CD4-positive, alpha-beta T cell treated with Interferon alpha-2 for 1 hour (primary cell): Measurements from ENCODE around the gene RNPS1.
"Not testable (repeated sequence)": the region's sequence is repeated elsewhere in the genome, so short reads cannot be mapped to it uniquely, and the experiment has no call there.

Source experiments
- DNase-seq, 2 donors: peaks; one replicate each; pipeline ENCODE4 v3.0.0-alpha.2; 2020 to 2022

Gene RNPS1

DNA sequence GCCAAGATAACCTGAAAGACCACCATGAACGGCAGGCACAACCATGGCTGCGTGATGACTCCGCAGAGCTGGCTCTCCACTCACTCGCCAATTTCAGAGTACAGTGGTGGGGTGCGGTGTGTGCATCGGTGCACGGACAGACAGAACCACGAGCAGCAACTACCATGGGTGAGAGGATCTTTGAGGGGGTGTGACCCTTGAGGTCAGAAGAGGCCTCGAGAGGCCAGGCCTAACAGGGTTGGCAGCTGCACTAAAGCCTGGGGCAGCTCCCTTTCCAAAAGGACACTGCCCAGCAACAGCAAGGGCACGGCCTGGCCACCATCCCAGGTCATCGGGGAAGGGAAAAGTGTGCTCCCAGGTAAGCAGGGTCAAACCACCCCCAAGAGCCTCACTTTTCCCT is 14.6 kb downstream of the RNPS1 start:
- no peak for DNase-seq

DNA sequence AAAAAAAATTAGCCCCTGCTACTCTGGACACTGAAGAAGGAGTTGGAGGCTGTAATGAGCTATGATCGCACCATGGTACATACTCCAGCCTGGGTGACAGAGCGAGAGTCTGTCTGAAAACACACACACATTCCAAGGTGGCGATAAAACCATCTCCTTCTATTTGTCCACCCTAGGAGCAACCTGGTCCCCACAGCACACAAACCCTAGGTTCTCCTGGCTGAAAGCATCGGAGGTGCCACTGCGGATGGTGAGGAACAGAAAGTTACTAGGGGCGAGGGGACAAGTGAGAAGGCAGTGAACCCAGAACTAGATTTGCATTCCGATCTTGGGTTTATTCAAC is 15.1 kb downstream of the RNPS1 start:
- DNase-seq = no peak

DNA sequence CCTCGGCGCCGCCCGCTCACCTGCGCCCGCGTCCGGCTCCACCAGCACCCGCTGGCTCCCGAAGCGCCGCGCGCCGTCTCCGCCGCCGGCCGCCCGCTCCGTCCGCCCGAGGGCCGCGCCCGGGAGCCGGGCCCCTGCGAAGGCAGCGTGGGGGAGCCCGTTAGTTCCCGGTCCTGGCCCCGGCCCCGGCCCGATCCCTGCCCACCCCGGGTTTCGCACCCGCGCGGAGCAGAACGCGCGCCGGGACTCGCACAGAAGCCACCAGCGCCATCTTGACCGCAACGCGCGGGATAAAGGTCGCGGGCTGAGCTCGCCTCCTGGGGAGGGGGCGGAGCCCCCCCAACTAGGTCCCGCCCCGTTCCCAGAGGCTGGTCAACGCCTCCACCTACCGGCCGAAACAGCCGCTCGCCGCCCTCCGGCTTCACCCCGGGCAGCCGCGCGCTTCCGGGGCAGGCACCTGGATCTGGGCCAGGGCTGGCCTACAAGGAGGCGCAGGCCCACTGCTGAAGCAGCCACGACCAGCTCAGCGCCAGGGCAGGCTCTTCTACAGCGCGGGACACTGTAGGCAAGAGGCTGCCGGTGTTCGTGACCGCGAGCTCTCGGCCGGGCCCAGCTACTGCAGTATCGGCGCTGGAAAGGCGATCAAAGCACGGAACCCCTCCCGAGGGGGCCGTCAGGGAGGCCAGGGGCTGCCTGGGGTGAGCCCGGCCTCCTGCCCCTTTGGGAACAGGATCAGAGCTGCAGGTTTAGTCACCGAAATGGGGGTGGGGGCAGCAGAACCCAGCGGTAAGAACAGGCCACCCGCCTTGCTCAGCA is 16.4 kb downstream of the RNPS1 start, which contains the start of gene ECI1:
Gene ECI1, minus strand, starts transcription at position 292 of the 816 bp plus-strand sequence. Its CDS starts 21 bp downstream, at position 271.
- peak; percentile 86 to 91 for DNase-seq

GRCh38 chr16:2250652-2251295 is 17.2 kb downstream of the RNPS1 start:
- DNase-seq = peak; percentile 49 to 63

DNA sequence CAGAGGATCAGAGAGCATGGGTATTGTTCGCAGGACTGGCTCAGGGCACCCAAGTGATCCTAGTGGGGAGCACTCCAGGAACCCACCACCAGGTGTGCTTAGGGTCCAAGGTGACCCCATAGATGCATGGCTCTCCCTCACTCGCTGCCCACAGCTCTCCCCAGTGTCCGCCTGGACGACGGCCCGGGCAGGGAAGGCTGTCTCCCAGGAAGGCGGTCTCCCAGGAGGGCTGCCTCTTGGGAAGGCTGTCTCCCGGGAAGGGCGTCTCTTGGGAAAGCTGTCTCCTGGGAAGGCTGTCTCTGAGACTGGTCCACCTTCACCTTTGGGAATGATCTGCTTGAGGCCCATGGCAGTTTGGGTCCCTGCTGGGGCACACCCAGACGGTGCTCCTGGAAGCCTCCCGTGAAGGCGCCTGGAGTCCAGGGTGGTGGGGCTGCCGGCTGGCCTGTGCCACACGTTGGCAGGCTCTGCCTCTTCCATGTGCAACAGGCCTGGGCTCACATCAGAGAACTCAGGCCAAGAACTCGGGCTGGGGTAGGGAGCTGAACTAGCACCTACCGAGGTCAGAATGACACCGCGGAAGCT is 21.5 kb downstream of the RNPS1 start:
- DNase-seq = no peak

- DNase-seq = no peak
Measured at GRCh38 chr16:2244926-2245795, 22.8 kb downstream of the RNPS1 start.

GRCh38 chr16:2244301-2244700 is 23.6 kb downstream of the RNPS1 start:
- no peak for DNase-seq

- DNase-seq = no peak
Measured at GRCh38 chr16:2243781-2244180, 24.1 kb downstream of the RNPS1 start.

- no peak for DNase-seq
Measured at GRCh38 chr16:2243031-2243528, 24.8 kb downstream of the RNPS1 start.

GRCh38 chr16:2242598-2242997 is 25.3 kb downstream of the RNPS1 start:
- no peak for DNase-seq

DNA sequence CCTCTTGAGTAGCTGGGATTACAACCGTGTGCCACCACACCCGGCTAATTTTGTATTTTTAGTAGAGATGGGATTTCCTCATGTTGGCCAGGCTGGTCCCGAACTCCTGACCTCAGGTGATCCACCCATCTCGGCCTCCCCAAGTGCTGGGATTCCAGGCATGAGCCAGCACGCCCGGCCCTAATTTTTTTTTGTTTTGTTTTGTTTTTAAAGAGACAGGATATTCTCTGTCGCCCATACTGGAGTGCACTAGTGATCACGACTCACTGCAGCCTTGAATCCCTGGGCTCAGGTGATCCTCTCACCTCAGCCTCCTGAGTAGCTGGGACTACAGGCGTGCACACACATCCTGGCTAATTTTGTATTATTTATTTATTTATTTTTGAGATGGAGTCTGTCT is 27.6 kb downstream of the RNPS1 start:
- not testable (repeated sequence) for DNase-seq

DNA sequence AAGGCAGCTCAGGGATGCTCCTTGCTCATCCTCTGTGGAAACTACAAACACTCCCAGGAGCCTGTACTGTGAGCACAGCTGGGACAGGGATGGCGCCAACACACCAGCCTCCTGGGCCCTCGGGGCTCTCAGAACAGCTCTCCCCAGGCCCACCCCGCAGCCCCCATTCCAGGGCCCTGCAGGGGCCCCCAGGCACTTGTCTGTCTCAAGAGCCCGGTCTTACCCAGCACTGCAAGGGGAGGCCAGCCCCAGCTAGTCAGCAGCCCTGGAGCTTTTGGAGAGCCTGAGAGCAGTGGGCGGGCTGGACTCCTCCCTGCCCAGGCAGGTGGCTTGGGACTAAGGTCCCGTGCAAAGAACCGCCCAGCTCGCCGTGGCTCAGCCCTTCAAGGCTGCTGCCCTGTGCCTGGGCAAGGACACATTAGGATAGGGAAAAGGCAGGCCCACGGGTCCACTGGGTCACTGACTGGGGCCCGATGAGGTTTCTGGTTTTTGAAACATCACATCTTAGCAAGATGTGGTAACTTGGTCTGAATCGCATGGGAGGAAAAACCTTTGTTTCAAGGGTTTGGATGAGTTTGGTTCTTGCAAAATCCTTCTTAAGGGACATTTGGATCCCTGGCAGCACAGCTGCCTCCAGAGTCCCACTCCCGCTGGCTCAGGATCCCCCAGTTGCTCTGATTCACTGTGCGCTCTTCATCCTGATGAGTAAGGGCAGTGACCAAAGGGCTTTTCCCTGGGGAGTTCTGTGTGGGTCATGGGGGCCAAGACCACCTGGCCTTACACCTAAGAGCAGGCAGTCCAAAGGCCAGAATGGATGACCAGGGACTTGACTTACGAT is 28.9 kb downstream of the RNPS1 start:
- no peak for DNase-seq

DNA sequence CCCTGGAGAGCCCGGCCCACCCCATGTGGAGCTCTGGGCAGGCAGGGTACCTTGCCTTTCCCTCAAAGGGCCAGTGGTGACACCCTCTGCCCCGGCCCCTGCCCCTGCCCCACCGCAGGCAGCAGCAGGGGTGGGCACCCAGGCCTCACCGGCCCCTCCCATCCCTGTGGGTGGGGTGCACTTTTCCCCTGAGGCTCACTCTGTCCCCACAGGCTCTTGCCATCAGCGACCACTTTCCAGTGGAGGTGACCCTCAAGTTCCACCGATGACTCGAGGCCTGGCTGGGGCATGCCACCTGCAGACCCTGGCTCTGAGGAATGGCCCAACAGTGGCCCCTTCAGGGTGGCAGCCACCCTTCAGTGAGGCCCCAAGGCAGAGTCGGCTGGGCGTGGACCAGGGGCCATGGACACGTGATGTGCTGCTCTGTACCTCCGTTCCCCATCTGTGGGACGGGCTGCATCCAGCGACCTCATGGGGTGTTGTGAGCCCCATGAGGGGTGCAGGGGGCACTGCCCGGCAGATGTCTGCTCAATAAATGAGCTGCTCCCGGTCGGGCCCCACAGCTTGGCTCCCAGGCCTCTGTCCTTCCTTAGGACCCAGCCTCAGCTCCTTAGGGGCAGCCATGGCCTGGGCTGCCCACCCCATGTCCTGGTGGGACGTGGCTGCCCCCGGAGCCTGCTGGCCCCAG is 29.6 kb downstream of the RNPS1 start:
- no peak for DNase-seq

GRCh38 chr16:2237493-2238149 is 30.3 kb downstream of the RNPS1 start:
- DNase-seq = no peak

DNA sequence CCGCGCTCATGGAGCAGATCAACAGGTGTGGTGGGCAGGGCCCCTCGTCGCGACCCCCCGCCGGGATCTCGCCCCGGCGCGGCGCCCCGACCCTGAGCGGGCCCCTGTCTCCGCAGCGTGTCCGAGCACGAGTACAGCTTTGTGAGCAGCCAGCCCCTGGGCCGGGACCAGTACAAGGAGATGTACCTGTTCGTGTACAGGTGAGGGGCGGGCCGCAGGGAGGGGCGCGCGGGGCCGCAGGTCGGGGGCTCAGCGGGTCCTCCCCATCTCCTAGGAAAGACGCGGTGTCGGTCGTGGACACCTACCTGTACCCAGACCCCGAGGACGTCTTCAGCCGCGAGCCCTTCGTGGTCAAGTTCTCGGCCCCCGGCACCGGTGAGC is 30.8 kb downstream of the RNPS1 start:
- no peak for DNase-seq

- no peak for DNase-seq
Measured at GRCh38 chr16:2236337-2237101, 31.4 kb downstream of the RNPS1 start, which contains the start of gene DNASE1L2. DNASE1L2 (plus strand) TSS chr16:2236444; CDS start chr16:2236817, 373 bp downstream.

- DNase-seq = no peak
Measured at GRCh38 chr16:2235695-2236336, 32.1 kb downstream of the RNPS1 start.

- DNase-seq = no peak
Measured at GRCh38 chr16:2235234-2235651, 32.7 kb downstream of the RNPS1 start.

DNA sequence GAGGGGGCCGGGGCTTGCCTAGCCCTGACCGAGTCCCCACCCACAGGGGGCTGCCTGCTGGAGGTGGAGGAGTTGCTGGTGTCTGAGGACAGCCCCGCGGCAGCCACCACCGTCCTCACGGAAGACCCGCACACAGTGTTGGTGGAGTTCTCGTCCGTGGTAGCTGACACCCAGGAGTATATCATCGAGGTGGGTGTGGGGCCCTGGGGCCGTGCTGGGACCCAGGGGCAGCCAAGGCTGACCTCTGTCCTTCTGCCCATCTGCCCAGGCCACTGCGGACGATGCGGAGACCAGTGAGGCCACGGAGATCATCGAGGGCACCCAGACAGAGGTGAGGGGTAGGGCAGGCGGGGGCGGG is 33.1 kb downstream of the RNPS1 start:
- no peak for DNase-seq
